Measurements from ENCODE around the gene TEAD1. TPM values are rescaled to one million over a fixed set of nuclear protein-coding genes. Genes with fewer than 3 reads are reported as not detected.
"Not testable (repeated sequence)": the region's sequence is repeated elsewhere in the genome, so short reads cannot be mapped to it uniquely, and the experiment has no call there.

Gene TEAD1
- total RNA-seq, 4 donors from 2014 or later, result 71.5 to 109 (median 88.5) TPM

- Histone ChIP-seq H3K36me3 (no peaks in the 10 kb centered on the region), H3K27me3 (no peaks in the 10 kb centered on the region), H3K4me1 (peaks cover 13 to 24% of the 10 kb centered on the region in 2 donors), H3K4me3 (replicated peaks in 1 of 3) (no peak overlapping the region), H3K27ac (no peak overlapping the region), H3K9me3 (no peaks in the 10 kb centered on the region)
- 71 to 80% methylated on average over 9 of the region's 9 CpGs for WGBS, 2 donors
- intact Hi-C loops (cut with DNase I), result no loop called here
- no peak for DNase-seq
- no peak for TF ChIP-seq CTCF (IDR thresholded peaks at IDR 0.05)
Measured at GRCh38 chr11:12755510-12756453, 81.6 kb downstream of the TEAD1 start.

- intact Hi-C loops (cut with DNase I), result no loop called here
- Histone ChIP-seq H3K27me3 (no peaks in the 10 kb centered on the region), H3K9me3 (no peaks in the 10 kb centered on the region), H3K4me3 (replicated peaks in 1 of 3) (no peak overlapping the region), H3K36me3 (no peaks in the 10 kb centered on the region), H3K27ac (no peak overlapping the region), H3K4me1 (peaks cover 13 to 24% of the 10 kb centered on the region in 2 donors)
- no peak for TF ChIP-seq POLR2A (IDR thresholded peaks at IDR 0.05)
- TF ChIP-seq CTCF (IDR thresholded peaks at IDR 0.05), result no peak
- no peak for DNase-seq
- WGBS, 2 donors, result 88 to 94% methylated on average over 1 of the region's 1 CpG
Measured at GRCh38 chr11:12756454-12756806, 82.2 kb downstream of the TEAD1 start.

DNA sequence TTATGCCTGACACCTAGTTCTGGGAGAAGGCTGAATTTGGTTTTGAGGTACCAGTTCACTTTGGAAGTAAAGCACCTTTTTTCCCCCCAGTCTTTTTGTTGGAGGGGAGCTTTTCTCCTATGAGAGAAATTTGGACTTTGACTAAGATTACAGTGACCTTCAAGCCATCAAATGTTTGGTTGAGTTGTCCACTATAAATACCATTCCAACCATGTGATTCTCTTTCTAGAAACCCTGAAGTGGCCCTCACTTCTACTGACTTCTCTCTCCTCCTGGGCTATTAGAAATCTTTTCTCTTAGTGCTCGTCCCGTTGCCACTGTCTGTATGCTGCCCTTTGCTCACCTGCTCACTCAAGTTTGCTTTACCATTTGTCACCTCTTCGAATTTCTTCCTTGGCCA, 82.6 kb downstream of the TEAD1 start:
- no peaks in the 10 kb centered on the region for H3K36me3 ChIP-seq
- 34 to 53% methylated on average over 3 of the region's 3 CpGs for WGBS, 2 donors
- no peaks in the 10 kb centered on the region for H3K27me3 ChIP-seq
- peaks cover 13 to 24% of the 10 kb centered on the region in 2 donors for H3K4me1 ChIP-seq
- intact Hi-C loops (cut with DNase I), result no loop called here
- H3K27ac ChIP-seq, result no peak overlapping the region
- H3K9me3 ChIP-seq, result no peaks in the 10 kb centered on the region
- no peak for DNase-seq
- no peak overlapping the region for H3K4me3 ChIP-seq (replicated peaks in 1 of 3)
- no peak for TF ChIP-seq CTCF (IDR thresholded peaks at IDR 0.05)
- TF ChIP-seq POLR2A (IDR thresholded peaks at IDR 0.05), result no peak

DNA sequence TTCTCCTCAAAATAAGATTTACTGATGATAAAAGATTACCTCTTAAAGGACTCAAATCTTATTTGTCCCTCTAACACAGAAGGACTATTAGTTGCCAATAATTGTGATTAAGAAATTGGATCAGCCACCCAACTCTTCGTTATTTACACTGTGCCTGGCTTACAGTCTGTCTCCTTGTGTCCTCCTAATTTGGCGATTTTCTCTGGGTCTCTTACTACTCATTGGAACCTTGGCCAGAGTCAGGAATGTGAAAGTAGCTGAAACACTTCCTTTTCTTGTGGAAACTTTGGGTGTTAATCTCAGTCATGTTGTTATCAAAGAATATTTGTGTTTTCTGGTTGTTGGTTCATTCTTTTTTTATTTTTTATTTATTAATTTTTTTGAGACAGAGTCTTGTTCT, 83.2 kb downstream of the TEAD1 start:
- peak overlapping the region in 1 of 3 donors; percentile 24 for H3K27ac ChIP-seq
- no peaks in the 10 kb centered on the region for H3K36me3 ChIP-seq
- no peak for DNase-seq
- H3K9me3 ChIP-seq, result no peaks in the 10 kb centered on the region
- TF ChIP-seq CTCF (IDR thresholded peaks at IDR 0.05), result no peak
- TF ChIP-seq POLR2A (IDR thresholded peaks at IDR 0.05), result no peak
- no peak overlapping the region for H3K4me3 ChIP-seq (replicated peaks in 1 of 3)
- H3K27me3 ChIP-seq, result no peaks in the 10 kb centered on the region
- H3K4me1 ChIP-seq, result peaks cover 13 to 24% of the 10 kb centered on the region in 2 donors
- 53 to 72% methylated on average over 2 of the region's 2 CpGs for WGBS, 2 donors
- intact Hi-C loops (cut with DNase I), result no loop called here

GRCh38 chr11:12758117-12758516, 83.9 kb downstream of the TEAD1 start:
- H3K4me1 ChIP-seq, result peaks cover 13 to 24% of the 10 kb centered on the region in 2 donors
- WGBS, 2 donors, result 98 to 99% methylated on average over 6 of the region's 6 CpGs
- DNase-seq; H3K36me3 ChIP-seq; H3K27ac ChIP-seq; H3K9me3 ChIP-seq; intact Hi-C loops (cut with DNase I); H3K27me3 ChIP-seq; H3K4me3 ChIP-seq (replicated peaks in 1 of 3): not testable (repeated sequence)
